HG02798 (cell line): ENCODE measurements around the gene BDH1.
"Not testable (repeated sequence)": the region's sequence is repeated elsewhere in the genome, so short reads cannot be mapped to it uniquely, and the experiment has no call there.

Experiments used
- ATAC-seq: cut with Tn5 transposase; IDR thresholded peaks from one replicate; pipeline ENCODE4 v1.9.1; 2021; ENCODE audit warnings: mild to moderate bottlenecking; ENCODE audit not compliant: unreplicated experiment, poor library complexity

Gene BDH1

DNA sequence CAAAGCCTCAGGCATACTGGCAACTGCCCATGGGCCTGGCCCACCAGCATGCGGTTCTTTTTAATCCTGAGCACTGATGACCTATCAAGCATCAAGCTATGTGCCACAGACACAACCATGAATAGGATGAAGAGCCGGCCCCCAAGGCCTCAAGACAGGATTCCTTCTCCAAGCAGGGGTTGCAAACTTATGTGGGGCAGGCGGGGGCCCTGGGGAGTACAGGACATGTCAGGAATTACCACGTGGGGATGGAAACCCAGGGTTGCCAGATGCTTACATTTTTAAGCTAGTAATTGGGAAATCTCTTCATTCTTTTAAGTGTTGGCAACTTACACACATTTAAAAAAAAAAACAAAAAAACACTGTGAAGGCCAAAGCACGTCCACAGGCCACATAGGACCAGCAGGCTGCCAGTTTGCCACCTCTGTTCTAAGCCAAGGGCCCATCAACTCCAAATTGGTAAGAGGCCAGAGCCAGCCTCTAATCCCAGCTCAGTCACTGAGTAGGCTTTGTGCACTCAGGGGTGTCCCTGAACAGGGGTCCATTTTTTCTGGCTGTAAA is 32.8 kb downstream of the BDH1 start:
- ATAC-seq: no peak

GRCh38 chr3:197522183-197522715 is 33.5 kb downstream of the BDH1 start:
- ATAC-seq: no peak

DNA sequence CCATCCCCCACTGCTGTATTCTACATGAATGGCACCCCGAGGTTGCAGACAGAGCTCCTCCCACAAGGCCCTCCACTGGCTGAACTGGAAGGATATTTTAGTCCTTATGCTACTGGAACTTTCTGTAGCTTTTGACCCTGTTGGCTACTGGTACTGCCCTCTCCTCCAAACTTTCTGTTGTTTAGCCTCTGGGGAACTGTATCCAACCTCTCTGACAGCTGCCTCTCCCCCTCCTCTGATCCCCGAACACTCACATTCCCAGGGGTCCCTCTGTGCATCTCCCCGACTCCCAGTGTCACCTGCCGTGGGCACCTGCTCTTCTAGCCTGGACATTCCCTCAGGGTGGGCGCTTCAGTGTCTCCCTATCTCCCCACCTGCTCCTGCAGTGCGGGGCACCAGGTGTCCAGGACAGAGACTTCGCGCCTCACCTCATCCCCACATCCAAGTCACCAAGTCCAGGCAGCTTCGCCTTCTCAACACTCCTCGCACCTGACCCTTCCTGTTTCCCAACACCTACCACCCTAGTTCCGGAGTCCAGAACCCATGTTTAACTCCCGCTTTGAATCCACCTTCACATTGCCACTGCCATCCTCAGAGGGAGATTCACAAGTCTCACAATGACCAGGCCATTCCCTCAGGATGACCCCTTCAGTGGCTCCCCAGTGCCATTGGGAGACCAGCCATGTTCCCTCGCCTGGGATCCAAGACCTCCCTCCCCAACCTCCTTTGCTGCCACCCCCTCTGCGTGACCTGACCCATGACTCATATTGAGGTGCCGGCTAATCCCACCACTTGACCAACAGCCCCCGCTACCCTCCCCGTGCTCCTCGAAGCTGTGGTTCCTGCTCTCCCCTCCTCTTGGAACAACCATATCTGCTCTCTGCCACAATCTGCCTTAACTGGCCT is 34.2 kb downstream of the BDH1 start:
- ATAC-seq: no peak

DNA sequence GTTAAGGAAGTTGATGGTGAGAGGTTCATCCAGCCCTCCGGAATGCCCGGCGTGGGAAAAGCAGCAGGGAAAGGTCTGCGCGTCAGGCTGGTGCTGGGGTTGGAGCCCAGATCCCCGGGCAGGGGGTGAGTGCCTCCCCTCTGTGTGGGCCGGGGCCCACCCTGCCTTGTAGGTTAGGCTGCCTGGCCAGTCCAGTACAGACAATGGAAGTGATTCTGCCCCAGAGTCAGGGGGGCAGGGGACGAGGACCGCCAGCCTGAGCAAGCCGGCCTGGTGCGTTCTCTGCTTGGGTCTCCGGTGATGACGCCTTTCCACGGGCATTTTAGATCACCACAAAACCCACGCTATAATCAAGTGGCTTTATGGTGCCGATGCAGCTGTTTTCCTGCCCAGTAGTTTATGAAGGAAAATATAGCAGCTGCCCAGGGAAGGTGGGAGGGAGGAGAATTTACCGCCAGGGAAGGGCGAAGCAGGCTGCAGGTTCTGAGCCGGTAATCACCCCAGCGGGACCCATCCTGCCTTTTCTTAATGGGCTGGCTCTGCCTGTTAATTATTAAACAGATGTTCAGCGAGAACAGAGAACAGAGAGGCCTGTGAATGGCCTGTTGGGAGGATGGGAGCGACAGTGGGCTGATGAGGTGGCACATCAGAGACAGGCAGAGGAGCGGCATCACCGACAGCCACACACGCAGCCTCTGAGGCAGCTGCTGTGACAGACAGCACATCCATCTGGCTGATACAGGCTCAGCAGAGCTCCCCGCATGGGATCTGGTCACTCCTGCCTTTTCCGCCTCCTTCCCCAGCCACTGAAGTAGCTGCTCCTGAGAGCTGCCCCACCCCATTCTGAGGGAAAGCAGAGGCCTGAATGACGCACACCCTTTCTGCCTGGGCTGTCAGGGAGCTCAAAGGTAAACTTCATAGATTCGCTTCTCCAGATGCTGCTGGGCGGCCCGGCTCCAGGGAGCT is 35.2 kb downstream of the BDH1 start:
- no peak for ATAC-seq

- ATAC-seq: no peak
Observed at GRCh38 chr3:197519801-197520211, 36.0 kb downstream of the BDH1 start.

DNA sequence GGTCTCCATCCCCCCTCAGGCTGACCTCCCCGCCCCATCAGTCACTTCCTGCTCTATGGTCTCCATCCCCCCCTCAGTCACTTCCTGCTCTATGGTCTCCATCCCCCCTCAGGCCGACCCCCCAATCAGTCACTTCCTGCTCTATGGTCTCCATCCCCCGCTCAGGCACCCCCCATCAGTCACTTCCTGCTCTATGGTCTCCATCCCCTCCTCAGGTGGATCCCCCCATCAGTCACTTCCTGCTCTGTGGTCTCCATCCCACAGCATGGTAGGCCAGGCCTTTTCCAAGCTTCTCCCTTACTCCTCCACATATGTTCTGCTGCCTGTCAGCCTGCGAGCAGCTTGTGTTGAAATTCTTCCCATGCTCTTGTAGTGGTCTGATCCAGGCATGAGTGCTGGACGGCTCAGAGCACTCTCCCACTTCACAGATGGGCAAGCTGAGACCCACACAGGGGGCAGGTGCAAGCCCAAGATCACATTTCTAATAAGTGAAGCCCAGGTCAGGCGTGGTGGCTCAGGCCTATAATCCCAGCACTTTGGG is 36.8 kb downstream of the BDH1 start:
- ATAC-seq: no peak

GRCh38 chr3:197517922-197518683 is 37.7 kb downstream of the BDH1 start:
- not testable (repeated sequence) for ATAC-seq

GRCh38 chr3:197516890-197517606 is 38.7 kb downstream of the BDH1 start:
- not testable (repeated sequence) for ATAC-seq

DNA sequence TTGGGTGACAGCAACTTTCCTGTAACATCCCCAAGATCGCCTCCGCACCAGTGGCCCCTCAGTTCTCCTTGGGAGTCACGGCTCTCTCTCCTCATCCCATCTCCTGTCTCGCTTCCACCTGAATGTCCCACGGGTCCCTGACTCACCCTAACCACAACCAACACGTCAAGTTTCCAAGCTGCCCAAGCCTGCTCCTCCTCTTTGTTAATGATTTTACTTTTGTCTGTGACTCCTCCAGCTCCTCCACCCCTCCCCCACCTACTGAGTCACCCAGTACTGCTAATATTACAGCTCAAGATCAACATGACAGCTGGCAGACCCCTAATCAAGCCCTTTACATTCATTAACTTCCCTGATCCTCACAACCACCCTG is 39.3 kb downstream of the BDH1 start:
- ATAC-seq: no peak

- no peak for ATAC-seq
Observed at GRCh38 chr3:197514786-197515355, 40.9 kb downstream of the BDH1 start.

GRCh38 chr3:197513953-197514785 is 41.6 kb downstream of the BDH1 start:
- ATAC-seq: no peak

DNA sequence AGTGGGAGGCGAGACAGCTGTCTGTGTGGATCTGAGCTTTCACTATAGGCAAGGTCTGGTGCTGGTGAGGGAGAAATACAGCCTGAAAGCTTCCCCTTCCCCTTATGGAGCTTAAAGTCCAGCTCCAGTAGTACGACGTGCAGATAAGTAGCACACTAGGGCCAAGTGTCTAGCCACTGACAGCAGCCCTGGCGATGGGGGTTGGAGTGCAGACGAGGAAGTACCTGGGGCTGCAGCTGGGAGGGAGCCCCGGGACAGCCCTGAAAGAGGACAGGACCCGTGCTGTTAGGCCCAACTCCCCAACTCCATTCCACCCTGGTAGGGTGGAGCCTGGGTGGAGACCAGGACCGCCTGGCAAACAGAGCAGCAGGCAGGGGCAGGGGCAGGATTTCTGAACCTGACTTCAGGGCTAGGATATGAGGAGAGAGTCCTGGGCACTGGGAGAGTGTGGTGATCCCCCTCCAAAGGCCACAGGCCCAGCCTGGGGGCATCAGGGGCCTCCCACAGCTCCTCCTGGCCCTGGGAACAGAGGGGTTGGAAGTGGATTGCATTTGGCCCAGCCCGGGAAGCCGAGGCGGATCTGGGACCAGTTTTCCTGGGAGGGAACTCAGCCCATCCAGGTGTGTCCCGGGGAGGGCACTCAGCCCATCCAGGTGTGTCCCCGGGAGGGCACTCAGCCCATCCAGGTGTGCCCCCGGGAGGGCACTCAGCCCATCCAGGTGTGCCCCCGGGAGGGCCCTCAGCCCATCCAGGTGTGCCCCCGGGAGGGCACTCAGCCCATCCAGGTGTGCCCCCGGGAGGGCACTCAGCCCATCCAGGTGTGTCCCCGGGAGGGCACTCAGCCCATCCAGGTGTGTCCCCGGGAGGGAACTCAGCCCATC is 42.8 kb downstream of the BDH1 start:
- ATAC-seq: no peak

GRCh38 chr3:197511853-197512635 is 43.7 kb downstream of the BDH1 start:
- ATAC-seq: no peak

DNA sequence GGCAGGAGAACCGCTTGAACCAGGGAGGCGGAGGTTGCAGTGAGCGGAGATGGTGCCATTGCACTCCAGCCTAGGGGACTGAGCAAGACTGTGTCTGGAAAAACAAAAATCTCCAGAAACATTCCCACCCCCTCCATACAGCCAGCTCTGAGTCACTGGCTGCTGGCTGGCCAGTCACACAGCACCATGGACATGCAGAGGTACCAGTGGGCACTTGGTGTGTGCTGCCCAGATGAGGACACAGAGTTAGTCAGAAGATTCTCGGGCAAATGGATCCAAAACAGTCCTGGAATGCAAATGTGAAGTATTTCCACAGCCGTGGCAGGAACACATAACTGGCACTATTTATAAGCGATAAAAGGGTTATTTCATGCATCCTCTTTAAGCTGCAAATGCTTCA is 44.6 kb downstream of the BDH1 start:
- ATAC-seq: no peak

DNA sequence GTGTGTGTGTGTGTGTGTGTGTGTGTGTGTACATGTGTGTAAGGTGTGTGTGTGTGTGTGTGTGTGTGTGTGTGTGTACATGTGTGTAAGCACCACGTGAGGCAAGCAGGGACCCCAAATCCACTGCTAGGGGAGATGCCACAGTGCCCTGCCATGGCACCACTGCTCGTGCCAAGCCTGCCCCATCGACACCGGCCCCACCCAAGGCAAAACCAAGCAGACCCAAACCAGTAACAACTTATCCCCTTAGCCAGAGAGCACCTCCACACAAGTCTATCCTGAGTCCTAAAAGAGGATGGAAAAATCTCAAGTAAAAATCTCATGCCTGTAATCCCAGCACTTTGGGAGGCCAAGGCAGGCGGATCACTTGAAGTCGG is 45.1 kb downstream of the BDH1 start:
- no peak for ATAC-seq
